Smooth muscle cell (in vitro differentiated cells): ENCODE data around the gene ELP6. TPM values are rescaled to one million over a fixed set of nuclear protein-coding genes. Genes with fewer than 3 reads are reported as not detected.

Experiments used
- DNase-seq: peaks from one replicate; lab custom pipeline; 2025; ENCODE audit not compliant: unreplicated experiment; lab: John Stamatoyannopoulos, UW
- H2AFZ ChIP-seq: fragments of 200-600 bp; sonication (generic); 2 replicates; pipeline ENCODE4 v1.6.0; 2016; ENCODE audit warnings: antibody characterized with exemption, low read depth, mild to moderate bottlenecking
- H3F3A ChIP-seq: fragments of 200-600 bp; sonication (generic); 2 replicates; pipeline ENCODE4 v1.6.0; 2017; ENCODE audit warnings: antibody characterized with exemption, low read depth
- H3K27ac ChIP-seq: fragments of 200-600 bp; sonication (generic); 2 replicates; pipeline ENCODE4 v1.5.1; 2016; ENCODE audit warnings: low read depth, mild to moderate bottlenecking
- H3K27me3 ChIP-seq: fragments of 200-600 bp; sonication (generic); 2 replicates; pipeline ENCODE4 v1.6.1; 2016; ENCODE audit warnings: low read depth, mild to moderate bottlenecking
- H3K36me3 ChIP-seq: fragments of 200-600 bp; sonication (generic); 2 replicates; pipeline ENCODE4 v1.5.1; 2016; ENCODE audit warnings: low read depth
- H3K4me1 ChIP-seq: fragments of 200-600 bp; sonication (generic); 2 replicates; pipeline ENCODE4 v1.5.1; 2016; ENCODE audit warnings: low read depth
- H3K4me2 ChIP-seq: fragments of 200-600 bp; sonication (generic); 2 replicates; pipeline ENCODE4 v1.6.0; 2016; ENCODE audit warnings: mild to moderate bottlenecking
- H3K4me3 ChIP-seq: fragments of 200-600 bp; sonication (generic); 2 replicates; pipeline ENCODE4 v1.5.1; 2016; ENCODE audit warnings: mild to moderate bottlenecking
- H3K79me2 ChIP-seq: fragments of 200-600 bp; sonication (generic); 2 replicates; pipeline ENCODE4 v1.6.0; 2016; ENCODE audit warnings: low read depth, mild to moderate bottlenecking
- H3K9ac ChIP-seq: fragments of 200-600 bp; sonication (generic); 2 replicates; pipeline ENCODE4 v1.6.0; 2016; ENCODE audit warnings: low read depth
- H3K9me3 ChIP-seq: fragments of 200-600 bp; sonication (generic); replicated peaks from 2 replicates; pipeline ENCODE4 v1.5.1; 2016; ENCODE audit warnings: low read depth
- H4K20me1 ChIP-seq: fragments of 200-600 bp; sonication (generic); 2 replicates; pipeline ENCODE4 v1.6.0; 2016; ENCODE audit warnings: low read depth
- WGBS: methylation state at CpG from one replicate; pipeline ENCODE4 v1.1.7; 2016; ENCODE audit warnings: low lambda C conversion rate; 5-methylcytosine and 5-hydroxymethylcytosine counted together
- polyA plus RNA-seq: library from polyadenylated mRNA; unstranded; fragments of >200 nt; fragmentation: Nextera tagmentation; extraction: Ambion mirVana; gene quantifications from 2 replicates; pipeline ENCODE4 v1.2.1, GENCODE V29; 2016
- total RNA-seq: library from RNA; depleted of rRNA; stranded (reverse); fragments of >200 nt; gene quantifications from 2 replicates; pipeline ENCODE4 v1.2.3, GENCODE V29; 2014
- TF ChIP-seq, protein P1 (sequence below): fragments of 200-600 bp; sonication (generic); IDR thresholded peaks from 2 replicates; pipeline ENCODE4 v1.5.1; 2017; ENCODE audit warnings: borderline replicate concordance, mild to moderate bottlenecking, antibody characterized with exemption; ENCODE audit not compliant: insufficient read depth, poor library complexity, severe bottlenecking

Gene ELP6
- total and polyA plus RNA-seq, 2 experiments from 2014 or later = 25.5 to 41.5 TPM

DNA sequence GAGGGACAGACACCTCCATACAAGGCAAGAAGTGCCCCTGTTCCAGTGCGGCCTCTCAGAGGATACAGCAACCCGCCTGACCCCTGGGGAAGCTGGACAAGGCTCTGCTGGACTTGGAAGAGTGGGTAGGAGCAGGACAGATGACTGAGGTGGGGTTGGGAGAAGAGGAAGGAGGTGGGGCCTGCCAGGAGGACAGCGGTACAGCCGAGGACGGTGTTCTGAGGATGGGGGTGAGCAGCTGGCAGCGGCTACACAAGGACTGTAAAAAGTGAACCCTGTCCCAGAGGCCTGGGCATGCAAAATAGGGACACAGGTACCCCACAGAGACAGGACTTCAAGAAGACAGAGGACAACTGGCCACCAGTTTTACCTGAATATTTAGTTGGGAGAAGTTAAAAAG, 23.5 kb upstream of the ELP6 start:
- Histone ChIP-seq H3K4me1 (no peaks in the 10 kb centered on the region), H3K27ac (no peak overlapping the region), H3K9me3 (no peaks in the 10 kb centered on the region), H3K79me2 (no peaks in the 10 kb centered on the region), H3F3A (no peaks in the 10 kb centered on the region), H4K20me1 (no peaks in the 10 kb centered on the region), H3K36me3 (no peaks in the 10 kb centered on the region), H3K4me3 (no peak overlapping the region), H3K9ac (no peak overlapping the region), H3K4me2 (no peak overlapping the region), H3K27me3 (no peaks in the 10 kb centered on the region), H2AFZ (no peak overlapping the region)
- TF ChIP-seq, protein P1, sequence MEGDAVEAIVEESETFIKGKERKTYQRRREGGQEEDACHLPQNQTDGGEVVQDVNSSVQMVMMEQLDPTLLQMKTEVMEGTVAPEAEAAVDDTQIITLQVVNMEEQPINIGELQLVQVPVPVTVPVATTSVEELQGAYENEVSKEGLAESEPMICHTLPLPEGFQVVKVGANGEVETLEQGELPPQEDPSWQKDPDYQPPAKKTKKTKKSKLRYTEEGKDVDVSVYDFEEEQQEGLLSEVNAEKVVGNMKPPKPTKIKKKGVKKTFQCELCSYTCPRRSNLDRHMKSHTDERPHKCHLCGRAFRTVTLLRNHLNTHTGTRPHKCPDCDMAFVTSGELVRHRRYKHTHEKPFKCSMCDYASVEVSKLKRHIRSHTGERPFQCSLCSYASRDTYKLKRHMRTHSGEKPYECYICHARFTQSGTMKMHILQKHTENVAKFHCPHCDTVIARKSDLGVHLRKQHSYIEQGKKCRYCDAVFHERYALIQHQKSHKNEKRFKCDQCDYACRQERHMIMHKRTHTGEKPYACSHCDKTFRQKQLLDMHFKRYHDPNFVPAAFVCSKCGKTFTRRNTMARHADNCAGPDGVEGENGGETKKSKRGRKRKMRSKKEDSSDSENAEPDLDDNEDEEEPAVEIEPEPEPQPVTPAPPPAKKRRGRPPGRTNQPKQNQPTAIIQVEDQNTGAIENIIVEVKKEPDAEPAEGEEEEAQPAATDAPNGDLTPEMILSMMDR = no peak
- WGBS = 96% methylated on average over 6 of the region's 6 CpGs
- DNase-seq = no peak

DNA sequence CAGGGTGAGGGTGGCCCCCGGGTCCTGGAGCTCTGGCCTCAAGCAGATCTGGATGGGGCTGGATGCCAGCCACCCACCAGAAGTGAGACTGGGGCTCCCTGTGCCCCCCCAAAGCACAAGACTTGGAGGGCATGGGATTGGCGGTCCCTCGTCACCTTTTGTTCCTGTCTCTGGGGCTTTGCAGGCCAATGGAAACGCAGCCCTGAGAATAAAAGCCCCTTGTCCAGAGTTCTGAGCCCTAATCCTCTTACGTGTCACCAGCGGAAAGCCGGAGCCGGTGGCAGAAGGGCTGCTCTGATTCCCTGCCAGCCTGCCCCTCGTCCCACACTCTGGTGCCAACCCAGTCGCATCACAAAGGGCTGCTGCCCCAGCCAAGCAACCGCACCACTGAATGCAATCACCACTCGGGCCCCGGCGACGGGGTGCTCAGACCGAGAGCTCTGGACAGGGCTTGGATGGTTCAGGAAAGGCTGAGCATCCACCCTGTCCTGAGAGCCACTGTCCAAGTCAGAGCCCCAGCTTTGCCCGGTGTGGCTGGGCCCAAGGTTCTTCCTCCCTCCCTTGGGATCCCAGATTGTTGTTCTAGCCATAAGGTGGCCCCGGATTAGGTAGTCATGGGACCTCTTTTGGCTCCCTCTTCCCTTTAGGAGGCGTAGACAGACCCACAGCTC, 22.8 kb upstream of the ELP6 start:
- H3K4me1 ChIP-seq = no peaks in the 10 kb centered on the region
- H4K20me1 ChIP-seq = no peaks in the 10 kb centered on the region
- H3K79me2 ChIP-seq = no peaks in the 10 kb centered on the region
- H3K27ac ChIP-seq = no peak overlapping the region
- no peak overlapping the region for H3K4me2 ChIP-seq
- H3K4me3 ChIP-seq = no peak overlapping the region
- DNase-seq = no peak
- 89% methylated on average over 19 of the region's 19 CpGs for WGBS
- H3K27me3 ChIP-seq = no peaks in the 10 kb centered on the region
- no peak overlapping the region for H2AFZ ChIP-seq
- H3K9ac ChIP-seq = no peak overlapping the region
- H3K9me3 ChIP-seq = no peaks in the 10 kb centered on the region
- TF ChIP-seq, protein P1 = no peak
- no peaks in the 10 kb centered on the region for H3K36me3 ChIP-seq
- H3F3A ChIP-seq = no peaks in the 10 kb centered on the region

DNA sequence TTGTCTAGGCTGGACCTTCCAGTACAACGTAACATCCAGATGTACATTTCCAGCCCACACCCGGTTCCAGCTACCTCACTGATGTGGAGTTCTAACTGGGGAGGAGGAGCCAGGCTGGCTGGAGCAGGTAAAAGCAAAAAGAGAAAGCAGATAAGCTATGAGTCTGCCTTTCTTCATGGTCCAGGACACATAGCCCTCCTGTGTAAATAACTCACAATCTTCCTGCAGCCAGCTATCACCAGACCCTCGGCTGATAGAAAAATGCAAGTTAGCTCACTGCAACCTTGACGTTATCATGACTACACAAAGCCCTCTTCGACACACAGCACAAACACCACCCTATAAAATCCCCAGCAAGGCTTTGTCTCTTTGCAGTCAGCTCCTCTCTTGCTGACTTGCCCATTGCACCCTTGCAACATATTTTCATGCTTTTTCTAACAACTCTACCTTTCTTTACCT, 20.5 kb upstream of the ELP6 start:
- whole genome bisulfite sequencing = 84% methylated on average over 5 of the region's 5 CpGs
- H3K27ac ChIP-seq = no peak overlapping the region

More for the DNA sequence above, 20.5 kb upstream of the ELP6 start:
- H3K9me3 ChIP-seq = no peaks in the 10 kb centered on the region
- TF ChIP-seq, protein P1 = no peak
- no peak overlapping the region for H2AFZ ChIP-seq
- H3F3A ChIP-seq = no peaks in the 10 kb centered on the region
- DNase-seq = no peak
- no peaks in the 10 kb centered on the region for H3K36me3 ChIP-seq
- no peaks in the 10 kb centered on the region for H4K20me1 ChIP-seq
- no peaks in the 10 kb centered on the region for H3K79me2 ChIP-seq
- no peak overlapping the region for H3K4me2 ChIP-seq
- H3K9ac ChIP-seq = no peak overlapping the region
- no peaks in the 10 kb centered on the region for H3K4me1 ChIP-seq
- no peaks in the 10 kb centered on the region for H3K27me3 ChIP-seq
- no peak overlapping the region for H3K4me3 ChIP-seq
